GM19395 (cell line): ENCODE results near the gene FBXL16.
"Not testable (repeated sequence)": the region's sequence is repeated elsewhere in the genome, so short reads cannot be mapped to it uniquely, and the experiment has no call there.

Experiments
- ATAC-seq: cut with Tn5 transposase; IDR thresholded peaks from one replicate; pipeline ENCODE4 v1.9.1; 2021; ENCODE audit warnings: mild to moderate bottlenecking, moderate library complexity; ENCODE audit not compliant: unreplicated experiment

Gene FBXL16

GRCh38 chr16:724188-725040, 18.8 kb upstream of the FBXL16 start:
- no peak for ATAC-seq

GRCh38 chr16:723695-724094, 18.1 kb upstream of the FBXL16 start:
- no peak for ATAC-seq

GRCh38 chr16:722835-723633, 17.4 kb upstream of the FBXL16 start:
- ATAC-seq: no peak

GRCh38 chr16:721765-722540, 16.4 kb upstream of the FBXL16 start:
- ATAC-seq: no peak

GRCh38 chr16:720990-721764, 15.6 kb upstream of the FBXL16 start, which contains the start of gene ANTKMT:
Gene ANTKMT, plus strand, starts transcription at chr16:721146. Its CDS starts 129 bp downstream, at chr16:721275.
- peak; percentile 67 for ATAC-seq

- peak; percentile 24 for ATAC-seq
Measured at GRCh38 chr16:720447-720989, 14.9 kb upstream of the FBXL16 start.

GRCh38 chr16:719815-720446, 14.3 kb upstream of the FBXL16 start:
- peak; percentile 4 for ATAC-seq

GRCh38 chr16:718922-719321, 13.3 kb upstream of the FBXL16 start:
- no peak for ATAC-seq

- ATAC-seq: no peak
Measured at GRCh38 chr16:718389-718788, 12.8 kb upstream of the FBXL16 start.

GRCh38 chr16:717450-718245, 12.0 kb upstream of the FBXL16 start:
- ATAC-seq: no peak

- no peak for ATAC-seq
Measured at GRCh38 chr16:716768-717325, 11.2 kb upstream of the FBXL16 start.

GRCh38 chr16:716200-716568, 10.6 kb upstream of the FBXL16 start:
- ATAC-seq: no peak

- peak; percentile 18 for ATAC-seq
Measured at GRCh38 chr16:715477-716199, 10.0 kb upstream of the FBXL16 start.

- ATAC-seq: peak; percentile 67
Measured at GRCh38 chr16:714558-715476, 9.2 kb upstream of the FBXL16 start, which contains the start of gene METRN. Gene METRN, plus strand, starts transcription at chr16:715118. Its CDS starts 172 bp downstream, at chr16:715290.

GRCh38 chr16:714079-714478, 8.5 kb upstream of the FBXL16 start:
- ATAC-seq: no peak

GRCh38 chr16:712740-713250, 7.2 kb upstream of the FBXL16 start:
- ATAC-seq: not testable (repeated sequence)
